HAP-1 (cell line): ENCODE data around the gene OR1F1.
"Not testable (repeated sequence)": the region's sequence is repeated elsewhere in the genome, so short reads cannot be mapped to it uniquely, and the experiment has no call there.

ENCODE experiments used
- DNase-seq, 2 experiments: peaks; one replicate each; pipeline ENCODE4 v3.0.0-alpha.2; 2016 to 2020; ENCODE audit warnings: low spot score in 2 of 2
- H3K27me3 ChIP-seq: fragments of 250-450 bp; sonication (Bioruptor Pico); 2 replicates; pipeline ENCODE4 v1.5.1; 2020; ENCODE audit warnings: low read depth, mild to moderate bottlenecking, moderate library complexity
- H3K36me3 ChIP-seq: fragments of 250-450 bp; sonication (Bioruptor Pico); replicated peaks from 2 replicates; pipeline ENCODE4 v1.5.1; 2020; ENCODE audit warnings: mild to moderate bottlenecking
- H3K4me1 ChIP-seq: fragments of 250-450 bp; sonication (Bioruptor Pico); 2 replicates; pipeline ENCODE4 v1.5.1; 2020; ENCODE audit warnings: mild to moderate bottlenecking
- H3K4me3 ChIP-seq: fragments of 250-450 bp; sonication (Bioruptor Pico); 2 replicates; pipeline ENCODE4 v1.5.1; 2020; ENCODE audit warnings: mild to moderate bottlenecking, moderate library complexity
- H3K9me3 ChIP-seq: fragments of 250-450 bp; sonication (Bioruptor Pico); 2 replicates; pipeline ENCODE4 v1.5.1; 2020; ENCODE audit warnings: mild to moderate bottlenecking, moderate library complexity
- in situ Hi-C: fragments of 300-500 bp; cut with MboI; formaldehyde crosslinking; loops from 3 replicates; pipeline ENCODE4 v1.14.3; 2020; ENCODE audit warnings: low sequenced_read_pairs, inconsistent platforms, mixed read lengths

OR1F1 gene

GRCh38 chr16:3189869-3190268 is 1.9 kb downstream of the OR1F1 start:
- in situ Hi-C loops = no loop called here
- H3K9me3 ChIP-seq = no peaks in the 10 kb centered on the region
- H3K27me3 ChIP-seq = no peaks in the 10 kb centered on the region
- peaks cover 7% of the 10 kb centered on the region for H3K4me1 ChIP-seq
- no peak overlapping the region for H3K4me3 ChIP-seq
- no peaks in the 10 kb centered on the region for H3K36me3 ChIP-seq
- DNase-seq = no peak

DNA sequence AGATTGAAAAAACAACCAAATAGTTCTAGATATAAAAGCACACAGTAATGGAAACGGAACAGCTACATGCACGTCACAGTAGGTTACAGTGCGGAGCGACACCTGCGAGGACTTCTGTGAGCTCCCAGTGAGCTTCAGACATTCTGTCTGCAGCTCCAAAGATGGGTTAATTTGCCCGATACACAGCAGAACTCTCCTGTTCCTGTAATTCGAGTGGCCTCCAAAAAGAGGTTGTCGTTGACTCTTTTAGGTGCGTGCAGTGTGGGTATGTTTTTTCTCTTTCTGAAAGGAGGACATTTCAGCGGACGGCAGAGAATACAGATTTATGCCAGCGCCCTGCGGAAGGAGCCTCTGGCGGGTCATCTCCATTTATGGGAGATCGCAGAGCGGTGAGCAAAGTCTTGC is 2.9 kb downstream of the OR1F1 start:
- no peaks in the 10 kb centered on the region for H3K27me3 ChIP-seq
- H3K4me3 ChIP-seq = peak overlapping the region; percentile 35

GRCh38 chr16:3192476-3193019 is 4.5 kb downstream of the OR1F1 start:
- Histone ChIP-seq H3K4me1 (peaks cover 7% of the 10 kb centered on the region), H3K9me3 (no peaks in the 10 kb centered on the region), H3K4me3 (no peak overlapping the region), H3K36me3 (no peaks in the 10 kb centered on the region), H3K27me3 (no peaks in the 10 kb centered on the region)
- DNase-seq = no peak
- in situ Hi-C loops = no loop called here

More for the DNA sequence above, 2.9 kb downstream of the OR1F1 start:
- H3K4me1 ChIP-seq = peaks cover 7% of the 10 kb centered on the region
- H3K36me3 ChIP-seq = no peaks in the 10 kb centered on the region
- no peaks in the 10 kb centered on the region for H3K9me3 ChIP-seq
- no peak for DNase-seq
- in situ Hi-C loops = no loop called here

- Histone ChIP-seq H3K27me3 (peaks cover 4% of the 10 kb centered on the region; the same call in 1 of the 2 replicates), H3K4me3 (no peak overlapping the region), H3K4me1 (peaks cover 7% of the 10 kb centered on the region), H3K9me3 (no peaks in the 10 kb centered on the region), H3K36me3 (no peaks in the 10 kb centered on the region)
- no peak for DNase-seq
- in situ Hi-C loops = no loop called here
Measured at GRCh38 chr16:3193221-3194212, 5.5 kb downstream of the OR1F1 start.

DNA sequence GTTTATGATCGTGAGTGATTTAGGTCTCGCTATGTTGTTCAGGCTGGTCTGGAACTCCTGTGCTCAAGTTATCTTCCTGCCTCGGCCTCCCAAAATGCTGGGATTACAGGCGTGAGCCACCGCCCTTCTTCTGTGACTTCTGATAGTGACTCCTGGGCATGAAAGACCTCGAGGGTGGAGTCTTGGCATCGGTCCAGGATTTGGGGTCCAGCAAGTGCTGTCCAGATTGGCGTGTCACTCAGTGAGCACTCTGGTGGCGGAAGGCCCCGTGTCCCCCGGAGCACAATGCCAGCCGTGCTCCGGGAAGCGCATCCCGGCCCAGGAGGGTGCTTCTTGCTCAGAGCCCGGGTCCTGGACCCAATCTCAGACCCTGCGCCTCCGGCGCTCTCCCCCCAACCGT is 6.8 kb downstream of the OR1F1 start:
- Histone ChIP-seq H3K27me3 (peaks cover 4% of the 10 kb centered on the region; the same call in 1 of the 2 replicates), H3K9me3 (no peaks in the 10 kb centered on the region), H3K4me3 (no peak overlapping the region), H3K4me1 (no peaks in the 10 kb centered on the region), H3K36me3 (no peaks in the 10 kb centered on the region)
- no peak for DNase-seq
- in situ Hi-C loops = no loop called here

- no peaks in the 10 kb centered on the region for H3K9me3 ChIP-seq
- no peak for DNase-seq
- no peaks in the 10 kb centered on the region; the same call in 1 of the 2 replicates for H3K4me1 ChIP-seq
- H3K4me3 ChIP-seq = no peak overlapping the region
- H3K36me3 ChIP-seq = no peaks in the 10 kb centered on the region
- H3K27me3 ChIP-seq = peaks cover 4% of the 10 kb centered on the region; the same call in 1 of the 2 replicates
- in situ Hi-C loops = no loop called here
Measured at GRCh38 chr16:3195975-3196374, 8.0 kb downstream of the OR1F1 start.

GRCh38 chr16:3197694-3198333 is 9.8 kb downstream of the OR1F1 start:
- DNase-seq, H3K4me1 ChIP-seq, H3K27me3 ChIP-seq, H3K9me3 ChIP-seq, in situ Hi-C loops, H3K36me3 ChIP-seq, H3K4me3 ChIP-seq: not testable (repeated sequence)

DNA sequence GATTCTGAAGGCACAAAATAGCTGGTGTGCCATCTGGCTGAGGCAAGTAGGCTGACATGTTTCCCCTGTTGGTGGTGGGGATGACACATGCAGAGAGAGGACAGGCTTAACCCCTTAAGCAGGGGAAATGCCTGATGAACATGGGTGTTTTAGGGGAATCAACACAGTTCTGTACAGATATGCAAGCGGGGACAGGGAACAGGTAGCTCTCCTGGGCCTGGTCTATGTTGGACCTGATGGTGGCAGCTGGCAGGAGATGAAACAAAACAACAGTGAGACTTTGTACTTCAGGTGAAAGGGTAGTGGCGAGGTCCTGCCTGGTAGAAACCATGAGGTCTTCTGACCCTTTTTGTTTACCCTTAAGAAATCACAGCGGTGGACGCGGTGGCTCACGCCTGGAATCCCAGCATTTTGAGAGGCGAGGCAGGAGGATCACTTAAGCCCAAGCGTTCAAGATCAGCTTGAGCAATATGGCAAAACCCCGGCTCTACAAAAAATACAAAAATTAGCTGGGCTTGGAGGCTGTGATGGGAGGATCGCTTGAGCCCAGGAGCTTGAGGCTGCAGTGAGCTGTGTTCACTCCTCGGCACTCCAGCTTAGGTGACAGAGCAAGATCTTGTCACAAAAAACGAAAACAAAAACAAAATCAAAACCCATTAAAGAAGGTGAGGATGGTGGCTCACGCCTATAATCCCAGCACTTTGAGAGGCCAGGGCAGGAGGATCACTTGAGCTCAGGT is 10.5 kb downstream of the OR1F1 start:
- Histone ChIP-seq H3K4me1 (no peaks in the 10 kb centered on the region; the same call in 1 of the 2 replicates), H3K27me3 (peaks cover 4% of the 10 kb centered on the region; the same call in 1 of the 2 replicates), H3K9me3 (no peaks in the 10 kb centered on the region), H3K4me3 (no peak overlapping the region), H3K36me3 (no peaks in the 10 kb centered on the region)
- in situ Hi-C loops = no loop called here
- DNase-seq = no peak

- H3K27me3 ChIP-seq = peaks cover 4% of the 10 kb centered on the region; the same call in 1 of the 2 replicates
Measured at GRCh38 chr16:3202903-3203539, 15.0 kb downstream of the OR1F1 start.

DNA sequence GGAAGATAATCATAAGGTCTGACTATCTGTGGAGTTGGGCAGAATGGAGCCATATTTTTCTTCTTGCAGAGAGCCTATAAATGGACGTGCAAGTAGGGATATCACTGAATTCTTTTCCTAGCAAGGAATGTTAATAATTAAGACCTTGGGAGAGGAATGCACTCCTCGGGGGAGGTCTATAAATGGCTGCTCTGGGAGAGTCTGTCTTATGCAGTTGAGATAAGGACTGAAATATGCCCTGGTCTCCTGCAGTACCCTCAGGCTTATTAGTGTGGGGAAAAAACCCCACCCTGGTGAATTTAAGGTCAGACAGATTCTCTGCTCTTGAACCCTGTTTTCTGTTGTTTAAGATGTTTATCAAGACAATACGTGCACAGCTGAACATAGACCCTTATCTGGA is 17.9 kb downstream of the OR1F1 start:
- DNase-seq, in situ Hi-C loops, H3K27me3 ChIP-seq, H3K4me3 ChIP-seq, H3K36me3 ChIP-seq, H3K4me1 ChIP-seq: not testable (repeated sequence)
- peaks cover 12% of the 10 kb centered on the region for H3K9me3 ChIP-seq

More at GRCh38 chr16:3202903-3203539, 15.0 kb downstream of the OR1F1 start:
- in situ Hi-C loops = no loop called here
- Histone ChIP-seq H3K4me3 (no peak overlapping the region), H3K4me1 (no peaks in the 10 kb centered on the region; the same call in 1 of the 2 replicates), H3K9me3 (peaks cover 8% of the 10 kb centered on the region; the same call in 1 of the 2 replicates), H3K36me3 (no peaks in the 10 kb centered on the region)
- no peak for DNase-seq

GRCh38 chr16:3207086-3207953 is 19.3 kb downstream of the OR1F1 start:
- DNase-seq = no peak
- H3K27me3 ChIP-seq = no peaks in the 10 kb centered on the region
- no peaks in the 10 kb centered on the region for H3K4me1 ChIP-seq
- no peak overlapping the region for H3K4me3 ChIP-seq
- no peaks in the 10 kb centered on the region for H3K36me3 ChIP-seq
- in situ Hi-C loops = no loop called here
- H3K9me3 ChIP-seq = peaks cover 12% of the 10 kb centered on the region

DNA sequence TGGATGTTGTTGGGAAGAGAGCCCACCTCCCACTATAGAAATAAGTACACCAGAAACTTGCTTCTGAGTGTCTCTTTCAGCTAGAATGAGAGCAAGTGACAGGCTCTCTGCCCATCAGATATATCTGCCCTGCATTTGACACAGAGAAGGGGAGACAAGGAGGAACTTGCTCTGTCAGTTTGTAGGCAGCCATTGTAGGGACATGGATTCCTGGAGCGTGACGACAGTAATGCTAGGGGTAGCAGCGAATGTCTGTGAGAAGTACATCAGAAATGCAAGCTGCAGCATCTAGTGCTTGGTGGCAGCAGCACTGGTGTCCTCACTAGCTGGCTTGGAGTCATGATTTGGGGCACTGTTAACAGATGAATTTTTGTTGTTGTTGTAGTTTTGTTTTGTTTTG is 24.0 kb downstream of the OR1F1 start:
- peaks cover 3% of the 10 kb centered on the region for H3K9me3 ChIP-seq
- H3K27me3 ChIP-seq = no peaks in the 10 kb centered on the region
- H3K4me3 ChIP-seq = no peak overlapping the region
- H3K4me1 ChIP-seq = no peaks in the 10 kb centered on the region
- DNase-seq = no peak
- in situ Hi-C loops = no loop called here
- H3K36me3 ChIP-seq = no peaks in the 10 kb centered on the region
